ENCODE data around the gene FARP1. TPM values are rescaled to one million over a fixed set of nuclear protein-coding genes. Genes with fewer than 3 reads are reported as not detected.

The FARP1 gene
- total RNA-seq, 2 experiments from 2014 or later = not detected

GRCh38 chr13:98332222-98332621, 189.3 kb downstream of the FARP1 start:
- Histone ChIP-seq H3K79me2 (ENCODE audit: insufficient read depth, low read depth, low read length) (no peaks in the 10 kb centered on the region), H4K20me1 (ENCODE audit: insufficient read depth, low read length) (no peaks in the 10 kb centered on the region), H3K9me2 (ENCODE audit: insufficient read depth, low read length) (no peaks in the 10 kb centered on the region), H3K4me3 (ENCODE audit: low read depth, low read length, poor library complexity, severe bottlenecking) (no peak overlapping the region), H2AFZ (ENCODE audit: low read length) (no peak overlapping the region), H3K4me2 (ENCODE audit: low read length) (no peak overlapping the region), H3K36me3 (ENCODE audit: insufficient read depth, low read length) (no peaks in the 10 kb centered on the region), H3K27ac (ENCODE audit: low read depth, low read length, poor library complexity, severe bottlenecking) (no peak overlapping the region), H3K4me1 (ENCODE audit: insufficient read depth, low read length, poor library complexity, severe bottlenecking) (no peaks in the 10 kb centered on the region), H3K9me3 (ENCODE audit: low read length) (no peaks in the 10 kb centered on the region)
- no TSS peak for BruUV-seq (replicated peaks)
- no peak for TF ChIP-seq CTCF (conservative IDR thresholded peaks at IDR 0.05; ENCODE audit: low read length)
- no peak for TF ChIP-seq EZH2phosphoT487 (IDR thresholded peaks at IDR 0.05; ENCODE audit: borderline replicate concordance, low read depth, low read length)
- intact Hi-C loops (cut with micrococcal nuclease; ENCODE audit: unreplicated experiment) = no loop called here
- CTCF ChIA-PET (ENCODE audit: unreplicated experiment) = no interaction called here
- POLR2A ChIA-PET = interaction anchor here (0.7 to 0.8 kb wide), 3 partner anchors 262 to 399 kb away, joined by 3 to 5 read pairs (median 3); no protein-coding TSS in a partner anchor
- DNase-seq (ENCODE audit: low spot score) = no peak

- H3K79me2 ChIP-seq (ENCODE audit: insufficient read depth, low read depth, low read length) = no peaks in the 10 kb centered on the region
- H3K4me1 ChIP-seq (ENCODE audit: insufficient read depth, low read length, poor library complexity, severe bottlenecking) = no peaks in the 10 kb centered on the region
- no peak for TF ChIP-seq CTCF (conservative IDR thresholded peaks at IDR 0.05; ENCODE audit: low read length)
- TF ChIP-seq EZH2phosphoT487 (IDR thresholded peaks at IDR 0.05; ENCODE audit: borderline replicate concordance, low read depth, low read length) = no peak
- intact Hi-C loops (cut with micrococcal nuclease; ENCODE audit: unreplicated experiment) = no loop called here
- no TSS peak for BruUV-seq (replicated peaks)
- no peaks in the 10 kb centered on the region for H3K9me3 ChIP-seq (ENCODE audit: low read length)
- no peak overlapping the region for H2AFZ ChIP-seq (ENCODE audit: low read length)
- ChIA-PET POLR2A (interaction anchor here (0.7 to 0.8 kb wide), 3 partner anchors 262 to 400 kb away, joined by 3 to 5 read pairs (median 3); no protein-coding TSS in a partner anchor), CTCF (ENCODE audit: unreplicated experiment) (no interaction called here)
- H4K20me1 ChIP-seq (ENCODE audit: insufficient read depth, low read length) = no peaks in the 10 kb centered on the region
- no peak overlapping the region for H3K27ac ChIP-seq (ENCODE audit: low read depth, low read length, poor library complexity, severe bottlenecking)
- H3K4me2 ChIP-seq (ENCODE audit: low read length) = no peak overlapping the region
- H3K4me3 ChIP-seq (ENCODE audit: low read depth, low read length, poor library complexity, severe bottlenecking) = no peak overlapping the region
- H3K36me3 ChIP-seq (ENCODE audit: insufficient read depth, low read length) = no peaks in the 10 kb centered on the region
- no peaks in the 10 kb centered on the region for H3K9me2 ChIP-seq (ENCODE audit: insufficient read depth, low read length)
- no peak for DNase-seq (ENCODE audit: low spot score)
These were observed 189.8 kb downstream of the FARP1 start for GRCh38 chr13:98332691-98333090.

GRCh38 chr13:98333486-98333885, 190.6 kb downstream of the FARP1 start:
- H4K20me1 ChIP-seq (ENCODE audit: insufficient read depth, low read length) = no peaks in the 10 kb centered on the region
- CTCF ChIA-PET (ENCODE audit: unreplicated experiment) = no interaction called here
- H3K79me2 ChIP-seq (ENCODE audit: insufficient read depth, low read depth, low read length) = no peaks in the 10 kb centered on the region
- POLR2A ChIA-PET = no interaction called here
- TF ChIP-seq EZH2phosphoT487 (IDR thresholded peaks at IDR 0.05; ENCODE audit: borderline replicate concordance, low read depth, low read length) (no peak), CTCF (conservative IDR thresholded peaks at IDR 0.05; ENCODE audit: low read length) (no peak)
- no peak overlapping the region for H3K27ac ChIP-seq (ENCODE audit: low read depth, low read length, poor library complexity, severe bottlenecking)
- H3K4me1 ChIP-seq (ENCODE audit: insufficient read depth, low read length, poor library complexity, severe bottlenecking) = no peaks in the 10 kb centered on the region
- no peaks in the 10 kb centered on the region for H3K9me3 ChIP-seq (ENCODE audit: low read length)
- no TSS peak for BruUV-seq (replicated peaks)
- H3K4me2 ChIP-seq (ENCODE audit: low read length) = no peak overlapping the region
- no peak overlapping the region for H3K4me3 ChIP-seq (ENCODE audit: low read depth, low read length, poor library complexity, severe bottlenecking)
- H2AFZ ChIP-seq (ENCODE audit: low read length) = no peak overlapping the region
- H3K9me2 ChIP-seq (ENCODE audit: insufficient read depth, low read length) = no peaks in the 10 kb centered on the region
- intact Hi-C loops (cut with micrococcal nuclease; ENCODE audit: unreplicated experiment) = no loop called here
- H3K36me3 ChIP-seq (ENCODE audit: insufficient read depth, low read length) = no peaks in the 10 kb centered on the region
- DNase-seq (ENCODE audit: low spot score) = no peak
